HG03439 (cell line): ENCODE data around the gene KDM1B.
A peak's percentile ranks its signal among the peaks of the same experiment; 100 is the strongest.

Source experiments
- ATAC-seq: cut with Tn5 transposase; IDR thresholded peaks from one replicate; pipeline ENCODE4 v1.9.1; 2021; ENCODE audit warnings: mild to moderate bottlenecking, moderate library complexity; ENCODE audit not compliant: unreplicated experiment

KDM1B gene

GRCh38 chr6:18155150-18155863, at the start of gene KDM1B:
TSS of gene KDM1B (plus strand) at chr6:18155422. CDS start at chr6:18159896, 4,474 bp downstream.
- peak; percentile 95 for ATAC-seq

DNA sequence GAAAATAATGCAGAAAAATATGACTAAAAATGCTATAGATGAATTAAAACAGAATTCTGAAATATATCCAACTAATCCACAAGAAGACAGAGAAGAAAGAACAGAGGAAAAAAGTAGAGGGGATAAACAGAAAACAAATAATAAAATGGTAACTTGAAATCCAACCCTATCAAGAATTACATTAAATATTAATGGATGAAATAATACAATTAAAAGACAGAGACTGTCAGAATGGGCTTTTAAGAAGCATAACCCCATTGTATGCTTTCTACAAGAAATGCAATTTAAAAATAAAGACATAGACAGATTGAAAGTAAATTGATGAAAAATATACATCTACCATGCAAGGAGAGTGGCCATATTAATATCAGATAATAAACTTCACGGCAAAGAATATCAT, 48.2 kb upstream of the KDM1B start:
- ATAC-seq, result no peak

GRCh38 chr6:18110162-18110561, 45.1 kb upstream of the KDM1B start:
- ATAC-seq, result no peak

DNA sequence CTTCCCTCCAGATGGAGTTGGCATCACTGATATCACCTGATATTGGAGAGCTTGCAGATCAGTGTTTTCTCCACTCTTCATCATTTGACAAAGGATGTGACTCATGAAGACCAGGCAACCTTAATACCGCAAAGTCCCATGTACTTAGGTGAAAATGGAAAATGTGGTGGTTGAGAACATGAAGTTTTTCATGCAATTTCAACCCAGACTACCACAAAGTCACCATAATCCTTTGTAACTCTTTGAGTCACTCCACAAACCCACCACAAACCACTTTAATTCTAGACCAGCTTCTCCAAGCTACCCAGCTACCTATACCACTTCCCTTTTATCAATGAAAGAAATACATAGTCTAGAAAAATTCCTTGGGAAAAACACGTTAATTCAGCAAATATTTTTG, 39.9 kb upstream of the KDM1B start:
- no peak for ATAC-seq

- ATAC-seq, result no peak
Measured at GRCh38 chr6:18117136-18117535, 38.1 kb upstream of the KDM1B start.

- ATAC-seq, result no peak
Measured at GRCh38 chr6:18118330-18118729, 36.9 kb upstream of the KDM1B start.

GRCh38 chr6:18119236-18119635, 36.0 kb upstream of the KDM1B start:
- no peak for ATAC-seq

DNA sequence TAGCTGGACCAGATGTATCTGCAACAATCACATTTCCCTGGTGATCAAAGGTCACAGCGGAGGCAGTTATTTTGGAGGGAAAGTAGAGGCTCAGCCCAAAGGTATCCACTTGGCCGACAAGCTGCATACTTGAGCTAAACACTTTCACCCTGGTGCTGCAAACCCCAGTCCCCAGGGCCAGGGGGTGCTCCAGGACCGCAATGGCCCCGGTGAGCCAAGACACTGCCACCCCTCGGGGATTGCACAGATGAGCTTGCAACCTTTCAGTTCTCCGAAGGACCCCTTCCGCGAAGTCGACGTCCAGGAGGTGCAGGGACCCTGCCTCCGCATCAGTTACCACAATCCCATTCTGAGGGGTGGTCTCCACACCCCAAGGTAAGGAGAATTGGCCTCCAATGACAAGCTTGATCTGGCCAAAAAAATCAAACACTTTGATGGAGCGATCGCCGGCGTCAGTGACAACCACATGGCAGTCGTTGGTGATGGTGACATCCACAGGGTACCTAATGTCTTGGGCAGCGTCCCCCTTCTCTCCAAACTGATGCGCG, 33.6 kb upstream of the KDM1B start:
- ATAC-seq, result no peak

- ATAC-seq, result peak; percentile 95
Measured at GRCh38 chr6:18122128-18123093, 32.8 kb upstream of the KDM1B start, which contains the start of gene NHLRC1. TSS of gene NHLRC1 (minus strand) at chr6:18122677. CDS start at chr6:18122606, 71 bp downstream.

- no peak for ATAC-seq
Measured at GRCh38 chr6:18126121-18126520, 29.1 kb upstream of the KDM1B start.

DNA sequence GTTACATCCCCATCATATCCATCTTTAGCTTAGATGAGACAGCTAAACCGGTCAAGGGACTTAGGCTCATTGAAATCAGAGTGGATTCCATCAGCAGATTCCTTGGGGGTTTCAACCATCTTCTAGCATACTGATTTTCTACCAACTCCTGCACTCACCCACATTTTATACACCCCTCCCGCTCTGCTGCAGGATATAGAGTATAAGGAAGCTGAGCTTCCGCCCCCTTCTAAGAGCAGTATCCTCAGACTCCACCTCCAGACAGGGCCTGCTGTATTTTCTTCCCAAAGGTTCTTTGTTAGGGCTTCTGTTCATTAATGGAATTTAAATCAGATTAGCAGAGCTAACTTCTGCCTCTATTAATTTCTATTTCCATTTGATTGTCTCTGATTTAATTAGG, 22.9 kb upstream of the KDM1B start:
- no peak for ATAC-seq

DNA sequence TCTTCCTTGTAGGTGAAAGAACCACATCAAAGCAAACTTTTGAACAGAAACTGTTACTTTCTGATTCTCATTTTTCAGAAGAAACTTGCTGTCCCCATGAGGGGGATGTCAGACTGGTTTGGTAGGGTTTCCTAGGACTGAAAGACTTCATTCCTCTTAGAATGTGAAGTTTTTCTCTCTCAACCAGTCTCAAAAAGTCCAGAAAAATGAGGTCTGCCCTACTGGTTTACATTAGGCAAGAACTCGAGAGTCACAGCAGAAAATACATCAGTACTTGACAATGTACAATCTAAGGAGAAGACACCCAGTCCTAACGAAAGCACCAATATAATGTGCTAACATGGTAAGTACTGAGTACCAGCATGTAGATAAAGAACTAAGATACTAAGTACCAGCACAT, 20.1 kb upstream of the KDM1B start:
- ATAC-seq, result no peak

- ATAC-seq, result no peak
Measured at GRCh38 chr6:18136260-18136659, 19.0 kb upstream of the KDM1B start.

- no peak for ATAC-seq
Measured at GRCh38 chr6:18138906-18139305, 16.3 kb upstream of the KDM1B start.

DNA sequence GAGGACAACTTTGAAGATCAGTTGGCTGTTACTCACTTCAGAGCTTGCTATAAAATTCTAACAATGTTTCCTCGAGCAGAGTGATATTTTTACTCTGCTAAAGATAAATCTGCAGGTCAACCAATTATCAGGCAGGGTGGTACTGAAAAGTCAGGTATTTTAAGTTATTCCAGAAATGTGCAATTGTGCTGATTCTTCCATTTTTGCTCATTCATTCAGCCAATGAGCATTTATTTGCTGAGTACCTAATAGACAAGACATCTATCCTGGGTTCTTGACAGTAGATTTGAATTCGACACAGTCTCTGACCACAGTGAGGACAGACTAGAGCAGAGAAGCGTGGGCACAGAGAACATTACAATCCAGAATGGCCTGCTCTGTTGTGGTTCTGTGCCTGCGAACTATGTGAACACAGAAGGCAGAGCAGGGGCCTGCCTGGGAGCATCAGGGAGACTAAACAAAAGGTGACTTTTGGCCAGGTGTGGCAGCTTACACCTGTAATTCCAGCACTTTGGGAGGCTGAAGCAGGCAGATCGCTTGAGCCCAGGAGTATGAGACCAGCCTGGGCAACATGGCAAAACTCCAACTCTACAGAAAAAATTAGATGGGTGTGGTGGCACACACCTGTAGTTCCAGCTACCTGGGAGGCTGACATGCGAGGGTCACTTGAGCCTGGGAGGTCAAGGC, 15.1 kb upstream of the KDM1B start:
- ATAC-seq, result no peak

DNA sequence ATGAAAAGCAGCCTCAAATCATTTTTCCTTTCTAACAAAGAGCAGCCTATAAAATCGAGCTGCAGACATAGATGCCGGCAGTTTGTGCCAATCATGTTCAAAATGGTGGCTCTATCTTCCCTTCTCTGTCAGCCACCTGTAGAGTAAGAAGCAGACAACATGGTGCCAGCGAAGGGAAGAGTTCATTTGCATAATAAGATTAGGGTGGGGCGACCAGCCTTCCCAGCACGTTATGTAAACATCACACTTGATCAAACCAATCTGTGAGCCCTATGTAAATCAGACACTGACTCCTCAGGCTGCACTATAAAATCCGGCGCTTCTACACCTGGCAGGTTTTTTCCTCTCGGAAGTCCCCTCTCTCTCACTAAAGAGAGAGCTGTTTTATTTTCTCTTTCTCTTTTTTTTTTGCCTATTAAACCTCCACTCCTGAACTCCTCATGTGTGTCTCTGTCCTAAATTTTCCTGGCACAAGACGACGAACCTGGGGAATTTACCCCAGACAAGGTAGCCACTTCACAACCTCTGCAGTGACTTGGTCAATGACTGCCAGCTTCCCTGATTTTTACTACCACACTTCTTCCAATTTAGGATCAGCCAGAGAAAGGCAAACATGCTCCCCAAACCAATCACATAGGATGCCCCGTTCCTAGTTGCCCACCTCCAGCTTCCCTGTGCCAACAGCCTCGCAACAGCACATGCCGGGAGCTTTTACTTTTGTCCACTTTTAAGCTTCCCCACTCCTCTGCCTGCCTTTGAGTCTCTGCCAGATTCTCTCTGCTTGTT, 13.2 kb upstream of the KDM1B start:
- ATAC-seq, result no peak

GRCh38 chr6:18142591-18142861, 12.7 kb upstream of the KDM1B start:
- ATAC-seq, result no peak

DNA sequence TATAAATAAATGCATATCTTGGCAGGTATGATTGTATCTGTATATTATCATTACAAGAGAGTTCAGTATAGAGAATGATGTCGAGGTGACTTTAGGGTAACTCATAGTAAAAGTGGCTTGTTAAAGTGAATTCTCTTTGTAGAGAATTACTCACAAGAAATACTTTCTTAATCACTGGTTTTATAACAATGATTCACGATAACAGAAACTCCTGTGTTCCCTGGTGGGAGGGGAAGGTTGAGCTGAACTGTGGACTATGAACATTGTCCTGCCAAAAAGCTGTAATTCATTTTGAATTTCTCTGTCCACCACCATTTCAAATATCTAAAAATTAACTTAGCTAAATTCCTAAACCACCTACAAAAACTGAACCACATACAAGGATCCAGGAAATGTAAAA, 8.1 kb upstream of the KDM1B start:
- no peak for ATAC-seq

DNA sequence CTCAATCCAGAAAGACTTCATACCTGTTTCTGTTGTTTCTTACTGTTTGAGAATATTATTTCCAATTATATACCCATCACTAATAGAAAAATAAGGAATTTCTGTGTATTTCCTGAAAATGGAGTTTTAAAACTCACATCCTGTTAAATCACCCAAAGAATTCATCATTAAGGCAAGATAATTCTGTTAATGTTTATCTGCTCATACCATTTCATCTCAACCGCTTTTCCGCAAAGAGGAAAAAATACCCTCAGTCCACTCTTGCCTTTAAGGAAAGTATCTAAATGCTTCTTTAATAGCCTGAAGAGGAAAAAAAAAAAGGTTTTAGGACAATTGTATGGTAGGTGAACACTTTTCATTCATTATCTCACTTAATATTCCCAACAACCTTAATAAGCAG, 7.6 kb upstream of the KDM1B start:
- ATAC-seq, result no peak

DNA sequence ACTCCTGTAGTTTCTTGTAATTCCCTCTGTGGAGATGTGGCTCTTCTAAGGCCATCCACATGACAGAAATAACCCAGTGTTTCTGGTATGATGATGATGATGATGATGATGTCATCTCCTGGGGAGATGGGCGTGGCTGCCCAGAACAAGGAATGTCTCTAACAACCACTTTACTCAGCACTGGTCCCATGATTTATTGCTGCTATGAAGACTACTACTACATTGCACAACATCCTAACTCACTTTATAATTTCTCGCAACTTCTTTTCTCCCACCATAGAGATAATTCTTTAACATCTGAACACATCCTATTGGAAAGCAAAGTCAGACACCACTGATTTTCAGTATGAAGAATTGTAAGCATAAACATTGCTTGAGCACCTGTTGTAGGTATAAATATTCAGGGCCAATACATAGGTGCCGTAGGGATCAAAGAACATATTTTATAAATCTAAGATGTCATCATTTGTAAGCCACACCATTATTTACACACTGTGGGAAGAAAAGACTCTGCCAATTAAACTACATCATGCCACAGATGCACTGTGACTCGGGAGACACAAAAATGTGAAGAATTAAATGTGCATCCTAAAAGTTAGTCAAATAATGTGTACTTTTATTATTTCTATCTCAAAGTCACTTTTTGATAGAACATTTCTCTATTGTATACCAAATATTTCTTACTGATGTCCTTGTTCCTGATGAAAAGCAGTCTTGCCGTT, 6.8 kb upstream of the KDM1B start:
- ATAC-seq, result no peak
